HG03280 (cell line): ENCODE results near the gene B3GNT3.
A peak's percentile ranks its signal among the peaks of the same experiment; 100 is the strongest.

Experiments
- ATAC-seq: cut with Tn5 transposase; IDR thresholded peaks from one replicate; pipeline ENCODE4 v1.9.1; 2021; ENCODE audit warnings: mild to moderate bottlenecking, moderate library complexity; ENCODE audit not compliant: unreplicated experiment

B3GNT3 gene

GRCh38 chr19:17794731-17795494 lies at the start of gene B3GNT3:
Gene B3GNT3 (plus strand): TSS chr19:17795138. CDS start chr19:17807808, 12,670 bp downstream.
- no peak for ATAC-seq

GRCh38 chr19:17747205-17748098 lies 47.5 kb upstream of the B3GNT3 start:
- ATAC-seq = peak; percentile 85

GRCh38 chr19:17748884-17749638 lies 45.9 kb upstream of the B3GNT3 start:
- no peak for ATAC-seq

GRCh38 chr19:17749912-17750317 lies 45.0 kb upstream of the B3GNT3 start:
- ATAC-seq = no peak

GRCh38 chr19:17751103-17751911 lies 43.6 kb upstream of the B3GNT3 start, which contains the start of gene FCHO1:
Gene FCHO1 (plus strand): TSS chr19:17751477. CDS start chr19:17755165, 3,688 bp downstream.
- ATAC-seq = no peak

GRCh38 chr19:17751912-17752273 lies 43.0 kb upstream of the B3GNT3 start:
- ATAC-seq = no peak

- no peak for ATAC-seq
Observed at GRCh38 chr19:17752865-17753639, 41.9 kb upstream of the B3GNT3 start.

GRCh38 chr19:17753976-17754375 lies 41.0 kb upstream of the B3GNT3 start:
- no peak for ATAC-seq

GRCh38 chr19:17754634-17755442 lies 40.1 kb upstream of the B3GNT3 start:
- peak; percentile 40 for ATAC-seq

GRCh38 chr19:17755443-17755890 lies 39.5 kb upstream of the B3GNT3 start:
- ATAC-seq = no peak

GRCh38 chr19:17755977-17756670 lies 38.8 kb upstream of the B3GNT3 start:
- no peak for ATAC-seq

- ATAC-seq = no peak
Observed at GRCh38 chr19:17757125-17757524, 37.8 kb upstream of the B3GNT3 start.

- ATAC-seq = no peak
Observed at GRCh38 chr19:17758515-17758914, 36.4 kb upstream of the B3GNT3 start.

- ATAC-seq = no peak
Observed at GRCh38 chr19:17761148-17761547, 33.8 kb upstream of the B3GNT3 start.

- ATAC-seq = no peak
Observed at GRCh38 chr19:17762505-17763229, 32.3 kb upstream of the B3GNT3 start.

GRCh38 chr19:17764348-17764747 lies 30.6 kb upstream of the B3GNT3 start:
- no peak for ATAC-seq

- no peak for ATAC-seq
Observed at GRCh38 chr19:17765069-17765618, 29.8 kb upstream of the B3GNT3 start.
